ENCODE results near the gene FXYD4. TPM values are rescaled to one million over a fixed set of nuclear protein-coding genes. Genes with fewer than 3 reads are reported as not detected.
A peak's percentile ranks its signal among the peaks of the same experiment; 100 is the strongest.

FXYD4 gene
- total and polyA plus RNA-seq, 2 of the 8 experiments (the other 6 are each of a cell fraction or from before 2014, with no cell fraction given), result not detected

- Histone ChIP-seq H3K14ac (ENCODE audit: insufficient read length) (no peak overlapping the region), H3K23ac (ENCODE audit: insufficient read length) (no peak overlapping the region), H3K4ac (replicated peaks; ENCODE audit: insufficient read length, low read depth, low read length) (no peak overlapping the region), H3K4me3 (ENCODE audit: extremely low read depth in 1 of 4, insufficient read depth in 2 of 4, low read depth in 3 of 4, low read length in 4 of 4) (peak overlapping the region; percentile 20 to 64 (median 55); a peak in 7 of 8 replicates), H3K27ac (ENCODE audit: low read depth, low read length) (no peak overlapping the region), H4K8ac (ENCODE audit: extremely low read depth, insufficient read depth, low read length) (no peak overlapping the region), H4K20me1 (replicated peaks in 1 of 2; ENCODE audit: control insufficient read depth in 1 of 2, insufficient read depth in 2 of 2, low read length in 2 of 2) (no peaks in the 10 kb centered on the region), H3K56ac (replicated peaks; ENCODE audit: insufficient read length, low read depth, low read length) (no peak overlapping the region), H3K4me1 (replicated peaks in 1 of 4; ENCODE audit: control insufficient read depth in 3 of 4, insufficient read depth in 4 of 4, low read length in 3 of 4) (peaks cover 0 to 9% (median under 1%) of the 10 kb centered on the region in 4 experiments; a peak in 2 of 7 replicates), H3K23me2 (ENCODE audit: low read depth, low read length) (peaks cover 8% of the 10 kb centered on the region), H3K36me3 (ENCODE audit: control insufficient read depth in 2 of 4, insufficient read depth in 4 of 4, low read length in 3 of 4) (no peaks in the 10 kb centered on the region), H2BK20ac (ENCODE audit: low read length) (no peak overlapping the region), H2BK5ac (ENCODE audit: low read depth, low read length) (no peak overlapping the region), H2BK12ac (ENCODE audit: low read depth, low read length) (no peak overlapping the region), H3K9me3 (ENCODE audit: insufficient read depth in 2 of 2, low read depth in 1 of 2, low read length in 1 of 2) (no peaks in the 10 kb centered on the region), H3K79me1 (ENCODE audit: low read depth, low read length) (no peaks in the 10 kb centered on the region), H4K91ac (replicated peaks; ENCODE audit: insufficient read length, low read length) (no peak overlapping the region), H3K79me2 (ENCODE audit: control insufficient read depth in 1 of 2, insufficient read depth in 2 of 2, low read length in 2 of 2) (no peaks in the 10 kb centered on the region), H3K18ac (ENCODE audit: extremely low read depth, low read length) (no peak overlapping the region), H2BK15ac (ENCODE audit: low read length) (no peak overlapping the region), H2AFZ (ENCODE audit: low read length) (0 out of 2 replicates have a peak overlapping the region, but pooled peaks have one; percentile 45), H3K9ac (replicated peaks in 1 of 4; ENCODE audit: extremely low read depth in 1 of 4, low read depth in 3 of 4, low read length in 3 of 4) (no peak overlapping the region; a peak in 1 of 7 replicates), H3K27me3 (replicated peaks in 1 of 4; ENCODE audit: control insufficient read depth in 3 of 4, extremely low read depth in 1 of 4, insufficient read depth in 3 of 4, low read length in 3 of 4) (no peaks in the 10 kb centered on the region), H2BK120ac (replicated peaks; ENCODE audit: low read depth, low read length) (no peak overlapping the region), H3K4me2 (ENCODE audit: insufficient read depth in 1 of 2, low read depth in 2 of 2, low read length in 2 of 2) (peak overlapping the region; percentile 55 to 96), H2AK5ac (ENCODE audit: low read depth, low read length) (no peak overlapping the region), H4K5ac (ENCODE audit: insufficient read length, low read depth, low read length) (no peak overlapping the region)
- no peak for FAIRE-seq
- WGBS, 2 experiments (ENCODE audit: extremely low coverage in 1 of 2, insufficient coverage in 1 of 2, insufficient read length in 1 of 2, insufficient replicate concordance in 2 of 2, low coverage in 1 of 2, low lambda C conversion rate in 2 of 2, missing lambda C conversion rate in 1 of 2), result 31% methylated on average over 13 of the region's 14 CpGs; no CpG with 5 or more reads in 1 of the 2 experiments
- POLR2A ChIA-PET (ENCODE audit: partially characterized antibody), result interaction anchor here (1.0 kb wide), 1 partner anchor 16 kb away, joined by 3 read pairs; no protein-coding TSS in a partner anchor
- CTCF ChIA-PET (ENCODE audit: partially characterized antibody), result interaction anchor here (1.4 to 1.5 kb wide), 3 partner anchors 13 to 29 kb away, joined by 4 to 6 read pairs (median 6); no protein-coding TSS in a partner anchor
- no peak for DNase-seq (ENCODE audit: low read depth in 1 of 2, low spot score in 2 of 2)
- TF ChIP-seq RBBP5 (IDR thresholded peaks at IDR 0.05; ENCODE audit: borderline replicate concordance, low read depth, low read length) (no peak), CTCF (IDR thresholded peaks at IDR 0.05; ENCODE audit: control extremely low read depth in 1 of 3, insufficient read depth in 1 of 3, low read depth in 1 of 3, low read length in 3 of 3) (no peak), BACH1 (IDR thresholded peaks at IDR 0.05; ENCODE audit: low read length) (no peak), USF2 (IDR thresholded peaks at IDR 0.05; ENCODE audit: low read length) (no peak), EGR1 (IDR thresholded peaks at IDR 0.05; ENCODE audit: borderline replicate concordance, low read depth, low read length) (no peak), KDM1A (IDR thresholded peaks at IDR 0.05; ENCODE audit: borderline replicate concordance, low read length) (no peak), YY1 (IDR thresholded peaks at IDR 0.05; ENCODE audit: low read depth, low read length) (no peak), PHF8 (conservative IDR thresholded peaks at IDR 0.05; ENCODE audit: low read depth, low read length) (no peak), HDAC6 (IDR thresholded peaks at IDR 0.05; ENCODE audit: low read depth, low read length) (no peak)
Measured at GRCh38 chr10:43322331-43322730, 49.1 kb upstream of the FXYD4 start.

Measured in H1 (cell line).